SU-DHL-6 (cell line): ENCODE data around the gene LRPAP1.
"Not testable (repeated sequence)": the region's sequence is repeated elsewhere in the genome, so short reads cannot be mapped to it uniquely, and the experiment has no call there.

Source experiments
- EZH2phosphoT487 ChIP-seq: fragments of 200-600 bp; sonication (generic), shearing (Covaris generic); conservative IDR thresholded peaks from 2 replicates; pipeline ENCODE4 v1.6.1; 2018; ENCODE audit warnings: mild to moderate bottlenecking, antibody characterized with exemption, low read length, moderate library complexity, mixed read lengths
- TF ChIP-seq, protein P1 (sequence below): fragments of 200-600 bp; sonication (generic); IDR thresholded peaks from one replicate; pipeline ENCODE4 v1.5.1; 2017; ENCODE audit warnings: antibody characterized with exemption, mild to moderate bottlenecking, low read length, moderate library complexity; ENCODE audit not compliant: insufficient read depth, poor library complexity, severe bottlenecking

DNA sequence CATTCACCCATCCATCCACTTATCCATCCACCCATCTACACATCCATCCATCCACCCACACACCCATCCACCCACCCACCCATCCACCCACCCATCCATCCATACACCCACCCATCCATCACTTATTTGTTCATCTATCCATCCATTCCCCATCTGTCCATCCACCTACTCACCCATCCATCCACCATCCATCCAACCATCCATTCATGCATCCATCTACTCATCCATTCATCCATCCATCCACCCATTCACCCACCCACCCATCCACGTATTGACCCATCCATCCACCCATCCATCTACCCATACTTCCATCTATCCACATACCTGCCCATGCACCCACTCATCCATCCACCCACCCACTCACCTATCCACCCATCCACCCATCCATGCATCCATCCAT, 28.2 kb upstream of the LRPAP1 start:
- TF ChIP-seq, protein P1, sequence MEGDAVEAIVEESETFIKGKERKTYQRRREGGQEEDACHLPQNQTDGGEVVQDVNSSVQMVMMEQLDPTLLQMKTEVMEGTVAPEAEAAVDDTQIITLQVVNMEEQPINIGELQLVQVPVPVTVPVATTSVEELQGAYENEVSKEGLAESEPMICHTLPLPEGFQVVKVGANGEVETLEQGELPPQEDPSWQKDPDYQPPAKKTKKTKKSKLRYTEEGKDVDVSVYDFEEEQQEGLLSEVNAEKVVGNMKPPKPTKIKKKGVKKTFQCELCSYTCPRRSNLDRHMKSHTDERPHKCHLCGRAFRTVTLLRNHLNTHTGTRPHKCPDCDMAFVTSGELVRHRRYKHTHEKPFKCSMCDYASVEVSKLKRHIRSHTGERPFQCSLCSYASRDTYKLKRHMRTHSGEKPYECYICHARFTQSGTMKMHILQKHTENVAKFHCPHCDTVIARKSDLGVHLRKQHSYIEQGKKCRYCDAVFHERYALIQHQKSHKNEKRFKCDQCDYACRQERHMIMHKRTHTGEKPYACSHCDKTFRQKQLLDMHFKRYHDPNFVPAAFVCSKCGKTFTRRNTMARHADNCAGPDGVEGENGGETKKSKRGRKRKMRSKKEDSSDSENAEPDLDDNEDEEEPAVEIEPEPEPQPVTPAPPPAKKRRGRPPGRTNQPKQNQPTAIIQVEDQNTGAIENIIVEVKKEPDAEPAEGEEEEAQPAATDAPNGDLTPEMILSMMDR, result not testable (repeated sequence)
- TF ChIP-seq EZH2phosphoT487, result not testable (repeated sequence)
